H1 (cell line): ENCODE data around the gene FTCDNL1. TPM values are rescaled to one million over a fixed set of nuclear protein-coding genes. Genes with fewer than 3 reads are reported as not detected.

ENCODE experiments used
- CHD7 ChIP-seq: fragments of 300-600 bp; sonication (generic); IDR thresholded peaks from 2 replicates; pipeline ENCODE4 v1.7.1; 2012; ENCODE audit warnings: low read length, moderate library complexity, mild to moderate bottlenecking, inconsistent platforms; ENCODE audit not compliant: insufficient replicate concordance
- CREB1 ChIP-seq: IDR thresholded peaks from 2 replicates; pipeline ENCODE4 v1.6.1; 2012; ENCODE audit warnings: inconsistent platforms
- HDAC2 ChIP-seq, 2 experiments: fragments of 300-600 bp in 1 of 2; sonication (generic) in 1 of 2; IDR thresholded peaks; 2 replicates each; pipeline ENCODE4 v1.6.1; 2011 to 2012; ENCODE audit warnings: low read depth in 2 of 2, low read length in 2 of 2, mild to moderate bottlenecking in 2 of 2, moderate library complexity in 2 of 2, borderline replicate concordance in 1 of 2, inconsistent platforms in 1 of 2
- JUN ChIP-seq: IDR thresholded peaks from 2 replicates; pipeline ENCODE4 v1.6.1; 2011; ENCODE audit warnings: low read depth, mild to moderate bottlenecking, improper control_type of control experiment, low read length
- RAD21 ChIP-seq, 2 experiments: IDR thresholded peaks in 1 of 2; conservative IDR thresholded peaks in 1 of 2; 2 replicates each; pipeline ENCODE4 v1.6.1; 2011; ENCODE audit warnings: low read depth in 2 of 2, low read length in 2 of 2, improper control_type of control experiment in 1 of 2, inconsistent platforms in 1 of 2, mild to moderate bottlenecking in 1 of 2, moderate library complexity in 1 of 2
- TAF1 ChIP-seq: IDR thresholded peaks from 2 replicates; pipeline ENCODE4 v1.6.1; 2011; ENCODE audit warnings: mild to moderate bottlenecking, low read depth, low read length
- polyA plus RNA-seq, 7 experiments: library from polyadenylated mRNA; depleted of rRNA in 3 of 7; stranded (reverse) in 5 of 7; unstranded in 2 of 7; fragments of >200 nt in 5 of 7; fragments of 200-250 nt in 2 of 7; gene quantifications; 1 replicate in 5 of 7; 2 replicates in 1 of 7; 4 replicates in 1 of 7; pipeline versions ENCODE4 v1.2.1 to v1.2.3, GENCODE V29; 2011 to 2013; ENCODE audit warnings: missing spikeins in 2 of 7, mixed read lengths in 2 of 7
- total RNA-seq: library from RNA; stranded (reverse); fragmentation: NEBNext Ultra II Directional; extraction: Animal tissue kit (Norgen Biotek cat#: 25700); gene quantifications from 2 replicates; pipeline ENCODE4 v1.2.1, GENCODE V29; 2021
- TF ChIP-seq, protein P1 (sequence below), 3 experiments: IDR thresholded peaks; 1 replicate in 2 of 3; 2 replicates in 1 of 3; pipeline versions ENCODE4 v1.5.1 to v1.6.1; 2011; ENCODE audit warnings: low read length in 3 of 3, mild to moderate bottlenecking in 3 of 3, inconsistent platforms in 2 of 3, low read depth in 1 of 3, moderate library complexity in 1 of 3; ENCODE audit not compliant: insufficient read depth in 1 of 3; ENCODE audit errors: control extremely low read depth in 1 of 3

FTCDNL1 gene
- total and polyA plus RNA-seq, 2 of the 8 experiments (the other 6 are each of a cell fraction or from before 2014, with no cell fraction given), result 0.41 to 0.97 TPM

- TF ChIP-seq CHD7 (no peak), CREB1 (no peak), JUN (no peak), RAD21 (IDR thresholded peaks at IDR 0.05 in 1 of 2, conservative IDR thresholded peaks at IDR 0.05 in 1 of 2; ENCODE audit: low read depth in 2 of 2, low read length in 2 of 2) (no peak), TAF1 (no peak), HDAC2 (IDR thresholded peaks at IDR 0.05; ENCODE audit: borderline replicate concordance in 1 of 2, low read depth in 2 of 2, low read length in 2 of 2) (no peak)
- TF ChIP-seq, protein P1, sequence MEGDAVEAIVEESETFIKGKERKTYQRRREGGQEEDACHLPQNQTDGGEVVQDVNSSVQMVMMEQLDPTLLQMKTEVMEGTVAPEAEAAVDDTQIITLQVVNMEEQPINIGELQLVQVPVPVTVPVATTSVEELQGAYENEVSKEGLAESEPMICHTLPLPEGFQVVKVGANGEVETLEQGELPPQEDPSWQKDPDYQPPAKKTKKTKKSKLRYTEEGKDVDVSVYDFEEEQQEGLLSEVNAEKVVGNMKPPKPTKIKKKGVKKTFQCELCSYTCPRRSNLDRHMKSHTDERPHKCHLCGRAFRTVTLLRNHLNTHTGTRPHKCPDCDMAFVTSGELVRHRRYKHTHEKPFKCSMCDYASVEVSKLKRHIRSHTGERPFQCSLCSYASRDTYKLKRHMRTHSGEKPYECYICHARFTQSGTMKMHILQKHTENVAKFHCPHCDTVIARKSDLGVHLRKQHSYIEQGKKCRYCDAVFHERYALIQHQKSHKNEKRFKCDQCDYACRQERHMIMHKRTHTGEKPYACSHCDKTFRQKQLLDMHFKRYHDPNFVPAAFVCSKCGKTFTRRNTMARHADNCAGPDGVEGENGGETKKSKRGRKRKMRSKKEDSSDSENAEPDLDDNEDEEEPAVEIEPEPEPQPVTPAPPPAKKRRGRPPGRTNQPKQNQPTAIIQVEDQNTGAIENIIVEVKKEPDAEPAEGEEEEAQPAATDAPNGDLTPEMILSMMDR (IDR thresholded peaks at IDR 0.05; ENCODE audit: control extremely low read depth in 1 of 3, insufficient read depth in 1 of 3, low read depth in 1 of 3, low read length in 3 of 3), result no peak
Observed at GRCh38 chr2:199842631-199843395, 8.2 kb downstream of the FTCDNL1 start (continued).
